Prostate gland (tissue), 2 donors: Measurements from ENCODE around the gene FUBP3. TPM values are rescaled to one million over a fixed set of nuclear protein-coding genes. Genes with fewer than 3 reads are reported as not detected.

ENCODE experiments used
- DNase-seq: peaks from one replicate; pipeline ENCODE4 v3.0.0-alpha.2; 2019; ENCODE audit warnings: low spot score
- H3K27ac ChIP-seq, 2 donors: fragments of 200-600 bp; sonication (generic); 2 replicates each; pipeline ENCODE4 v1.5.1; 2017 to 2019
- H3K27me3 ChIP-seq: fragments of 200-600 bp; sonication (generic); replicated peaks from 2 replicates; pipeline ENCODE4 v1.5.1; 2019; ENCODE audit not compliant: insufficient read depth
- H3K36me3 ChIP-seq, 2 donors: fragments of 200-600 bp; sonication (generic); 1 replicate in 1 of 2; 2 replicates in 1 of 2; pipeline versions ENCODE4 v1.5.1 to v1.8.1; 2017 to 2019
- H3K4me1 ChIP-seq: fragments of 200-600 bp; sonication (generic); replicated peaks from 2 replicates; pipeline ENCODE4 v1.5.1; 2019
- H3K4me3 ChIP-seq, 2 donors: fragments of 200-600 bp; sonication (generic); 2 replicates each; pipeline ENCODE4 v1.5.1; 2017 to 2019
- H3K9me3 ChIP-seq: fragments of 200-600 bp; sonication (generic); 2 replicates; pipeline ENCODE4 v1.5.1; 2017
- POLR2A ChIP-seq: fragments of 450-650 bp; IDR thresholded peaks from one replicate; pipeline ENCODE4 v1.6.1; 2016; ENCODE audit warnings: antibody characterized with exemption, mild to moderate bottlenecking
- POLR2AphosphoS5 ChIP-seq: sonication (generic); formaldehyde crosslinking; IDR thresholded peaks from one replicate; pipeline ENCODE4 v1.6.1; 2017; ENCODE audit warnings: antibody characterized with exemption
- WGBS: methylation state at CpG from one replicate; pipeline ENCODE4 v1.1.5; 2018; 5-methylcytosine and 5-hydroxymethylcytosine counted together
- intact Hi-C: fragments of 100-400 bp; cut with DNase I; formaldehyde crosslinking; loops from one replicate; pipeline ENCODE4 v1.14.2; 2022
- total RNA-seq, 2 donors: library from RNA; depleted of rRNA; stranded (reverse); fragments of >200 nt; gene quantifications; one replicate each; pipeline ENCODE4 v1.1.0, GENCODE V29; 2016
- TF ChIP-seq, protein P1 (sequence below), 4 experiments: fragments of 200-600 bp in 2 of 4; fragments of 450-650 bp in 2 of 4; sonication (generic) in 2 of 4; IDR thresholded peaks; 1 replicate in 3 of 4; 2 replicates in 1 of 4; pipeline ENCODE4 v1.5.1; 2016 to 2019; ENCODE audit warnings: antibody characterized with exemption in 4 of 4, mild to moderate bottlenecking in 2 of 4, moderate library complexity in 2 of 4

FUBP3 gene
- total RNA-seq, 2 donors from 2014 or later, result 40.4 to 111 TPM

DNA sequence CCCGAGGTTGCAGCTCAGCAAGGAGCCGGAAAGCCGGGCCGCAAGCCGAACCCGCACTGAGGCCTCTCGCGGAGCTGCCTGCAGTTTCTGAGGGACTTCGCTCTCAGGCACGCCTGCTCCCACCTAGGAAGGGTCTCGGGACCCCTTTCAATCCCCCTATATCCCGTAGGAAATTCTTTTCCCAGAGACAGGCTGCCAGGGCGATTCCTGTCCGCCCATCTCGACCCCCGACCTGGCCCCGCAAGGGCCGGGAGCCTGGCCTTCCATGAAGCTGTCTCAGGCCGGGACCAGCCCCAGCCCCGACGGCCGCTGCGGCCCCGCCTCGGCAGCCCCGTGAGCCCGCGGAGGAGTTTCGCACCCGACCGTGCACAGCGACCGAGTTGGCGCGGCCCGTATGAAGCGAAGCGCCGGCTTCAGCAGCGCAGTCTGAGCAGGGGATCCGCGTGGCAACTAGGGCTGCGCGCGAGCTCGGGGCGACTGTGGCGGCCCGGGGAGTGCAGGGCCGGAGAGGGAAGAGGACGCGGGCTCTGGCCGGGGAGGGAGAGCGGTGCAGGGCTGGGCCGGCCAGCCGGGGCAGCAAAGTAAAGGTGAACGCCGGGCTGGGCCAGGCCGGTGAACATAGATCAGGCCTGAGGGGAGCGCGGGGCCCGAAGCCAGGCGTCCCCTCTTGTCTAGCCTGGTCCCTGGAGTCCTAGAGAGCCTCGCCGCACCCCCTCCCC is 84.0 kb downstream of the FUBP3 start:
- intact Hi-C loops, result loop anchor here (10.0 kb wide), 1 partner anchor 69 kb away; no protein-coding TSS in a partner anchor
- no peak overlapping the region for H3K4me3 ChIP-seq

DNA sequence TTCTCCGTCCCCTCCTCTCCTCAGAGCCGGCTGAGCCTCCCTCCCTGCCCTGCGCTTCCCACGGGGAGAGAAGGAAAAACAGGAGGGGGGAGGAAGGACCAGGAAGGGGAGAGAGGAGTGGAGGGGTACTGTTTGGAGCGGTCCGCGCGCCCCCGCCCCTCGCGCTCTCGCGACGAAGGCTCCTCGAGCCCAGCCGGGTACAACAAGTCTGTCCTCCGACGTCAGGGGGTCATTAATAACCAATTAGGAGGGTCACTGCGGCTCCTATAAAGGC is 84.5 kb downstream of the FUBP3 start:
- TF ChIP-seq, protein P1, sequence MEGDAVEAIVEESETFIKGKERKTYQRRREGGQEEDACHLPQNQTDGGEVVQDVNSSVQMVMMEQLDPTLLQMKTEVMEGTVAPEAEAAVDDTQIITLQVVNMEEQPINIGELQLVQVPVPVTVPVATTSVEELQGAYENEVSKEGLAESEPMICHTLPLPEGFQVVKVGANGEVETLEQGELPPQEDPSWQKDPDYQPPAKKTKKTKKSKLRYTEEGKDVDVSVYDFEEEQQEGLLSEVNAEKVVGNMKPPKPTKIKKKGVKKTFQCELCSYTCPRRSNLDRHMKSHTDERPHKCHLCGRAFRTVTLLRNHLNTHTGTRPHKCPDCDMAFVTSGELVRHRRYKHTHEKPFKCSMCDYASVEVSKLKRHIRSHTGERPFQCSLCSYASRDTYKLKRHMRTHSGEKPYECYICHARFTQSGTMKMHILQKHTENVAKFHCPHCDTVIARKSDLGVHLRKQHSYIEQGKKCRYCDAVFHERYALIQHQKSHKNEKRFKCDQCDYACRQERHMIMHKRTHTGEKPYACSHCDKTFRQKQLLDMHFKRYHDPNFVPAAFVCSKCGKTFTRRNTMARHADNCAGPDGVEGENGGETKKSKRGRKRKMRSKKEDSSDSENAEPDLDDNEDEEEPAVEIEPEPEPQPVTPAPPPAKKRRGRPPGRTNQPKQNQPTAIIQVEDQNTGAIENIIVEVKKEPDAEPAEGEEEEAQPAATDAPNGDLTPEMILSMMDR (IDR thresholded peaks at IDR 0.05), result no peak
- no peak for TF ChIP-seq POLR2AphosphoS5
- no peak for TF ChIP-seq POLR2A
- DNase-seq, result no peak
- H3K4me1 ChIP-seq, result no peaks in the 10 kb centered on the region

More for the DNA sequence above, 84.0 kb downstream of the FUBP3 start:
- H3K27ac ChIP-seq, result no peak overlapping the region
- DNase-seq, result no peak
- H3K9me3 ChIP-seq, result no peaks in the 10 kb centered on the region
- TF ChIP-seq, protein P1 (IDR thresholded peaks at IDR 0.05), result no peak
- TF ChIP-seq POLR2A (no peak), POLR2AphosphoS5 (no peak)
- WGBS, result 3% methylated on average over 50 of the region's 65 CpGs
- peaks cover 73% of the 10 kb centered on the region for H3K27me3 ChIP-seq
- H3K36me3 ChIP-seq, result no peaks in the 10 kb centered on the region
- H3K4me1 ChIP-seq, result no peaks in the 10 kb centered on the region

DNA sequence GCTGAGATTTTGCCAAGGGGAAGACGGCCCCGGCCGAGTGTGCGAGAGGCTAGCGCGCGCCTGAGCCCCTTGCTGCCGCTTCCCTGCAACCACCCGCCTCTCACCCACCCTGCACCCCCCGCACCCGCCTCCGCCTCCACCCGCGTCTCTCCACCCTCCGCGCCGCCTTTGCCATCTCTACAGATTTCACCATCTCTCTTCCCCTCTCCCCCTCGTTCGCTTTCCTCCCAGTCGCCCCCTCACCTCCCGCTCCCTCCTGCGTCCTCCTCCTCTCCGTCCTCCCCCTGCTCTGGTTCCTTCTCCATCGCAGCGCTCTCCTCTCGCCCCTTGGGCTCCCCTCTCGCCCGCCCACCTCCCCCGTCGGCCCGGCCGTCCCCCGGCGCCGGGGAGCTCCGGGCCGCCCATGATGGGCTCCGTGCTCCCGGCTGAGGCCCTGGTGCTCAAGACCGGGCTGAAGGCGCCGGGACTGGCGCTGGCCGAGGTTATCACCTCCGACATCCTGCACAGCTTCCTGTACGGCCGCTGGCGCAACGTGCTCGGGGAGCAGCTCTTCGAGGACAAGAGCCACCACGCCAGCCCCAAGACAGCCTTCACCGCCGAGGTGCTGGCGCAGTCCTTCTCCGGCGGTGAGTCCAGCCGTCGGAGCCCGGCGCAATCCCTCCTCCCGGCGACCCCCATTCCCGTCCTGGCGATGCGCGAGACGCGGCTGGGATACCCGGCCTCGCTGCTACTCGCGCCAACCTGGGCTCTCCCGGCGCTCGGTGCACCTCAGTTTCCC is 85.1 kb downstream of the FUBP3 start, which contains the start of gene PRDM12:
Gene PRDM12, plus strand, starts transcription at position 344 of the 778 bp plus-strand sequence. Its CDS starts 60 bp downstream, at position 404.
- DNase-seq, result no peak
- Histone ChIP-seq H3K27ac (no peak within 1 kb of the TSS), H3K4me1 (no peaks in the 10 kb centered on the region), H3K9me3 (no peaks in the 10 kb centered on the region), H3K27me3 (peaks cover 64% of the 10 kb centered on the region), H3K36me3 (no peaks in the 10 kb centered on the region), H3K4me3 (no peak within 1 kb of the TSS)
- intact Hi-C loops, result loop anchor here (10.0 kb wide), 1 partner anchor 70 kb away; no protein-coding TSS in a partner anchor
- WGBS, result 4% methylated on average over 72 of the region's 76 CpGs
- TF ChIP-seq, protein P1 (IDR thresholded peaks at IDR 0.05), result no peak
- TF ChIP-seq POLR2AphosphoS5 (no peak), POLR2A (no peak)

More for the DNA sequence above, 84.5 kb downstream of the FUBP3 start:
- 0% methylated on average over 19 of the region's 19 CpGs for WGBS
- H3K9me3 ChIP-seq, result no peaks in the 10 kb centered on the region
- no peak overlapping the region for H3K27ac ChIP-seq
- H3K4me3 ChIP-seq, result no peak overlapping the region
- no peaks in the 10 kb centered on the region for H3K36me3 ChIP-seq
- intact Hi-C loops, result loop anchor here (10.0 kb wide), 1 partner anchor 69 kb away; no protein-coding TSS in a partner anchor
- peaks cover 69% of the 10 kb centered on the region for H3K27me3 ChIP-seq

DNA sequence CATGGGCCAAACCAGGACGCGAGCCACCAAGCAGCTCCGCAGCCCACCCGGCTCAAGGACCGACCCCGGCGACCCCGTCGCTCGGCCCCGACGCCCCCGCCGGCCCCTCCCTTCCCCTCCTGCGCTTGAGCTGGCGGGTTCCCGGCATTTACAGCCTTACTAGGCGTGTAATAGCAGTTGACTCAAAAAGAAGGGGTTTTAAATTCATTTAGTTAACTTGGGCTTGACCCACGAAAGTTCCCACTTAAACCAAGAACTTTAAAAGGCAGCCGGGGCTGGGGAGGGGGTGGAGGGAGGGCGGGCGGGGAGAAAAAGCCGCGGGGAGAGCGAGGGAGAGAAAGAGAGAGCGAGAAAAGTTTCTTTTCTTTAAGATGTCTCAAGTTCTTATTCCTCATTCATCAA is 85.7 kb downstream of the FUBP3 start:
- H3K4me1 ChIP-seq, result no peaks in the 10 kb centered on the region
- no peak for DNase-seq
- H3K27ac ChIP-seq, result no peak overlapping the region
- H3K4me3 ChIP-seq, result no peak overlapping the region
- TF ChIP-seq POLR2AphosphoS5 (no peak), POLR2A (no peak)
- TF ChIP-seq, protein P1 (IDR thresholded peaks at IDR 0.05), result no peak
- intact Hi-C loops, result loop anchor here (10.0 kb wide), 1 partner anchor 70 kb away; no protein-coding TSS in a partner anchor
- no peaks in the 10 kb centered on the region for H3K36me3 ChIP-seq
- 2% methylated on average over 26 of the region's 26 CpGs for WGBS
- no peaks in the 10 kb centered on the region for H3K9me3 ChIP-seq
- peaks cover 58% of the 10 kb centered on the region for H3K27me3 ChIP-seq
